GM10248 (cell line): ENCODE measurements around the gene GPN2.
"Not testable (repeated sequence)": the region's sequence is repeated elsewhere in the genome, so short reads cannot be mapped to it uniquely, and the experiment has no call there.

Experiments used
- CTCF ChIA-PET: fragments of 300-600 bp; sonication (Branson Sonifier 250); formaldehyde crosslinking; extraction: SDS; loops from one replicate; lab custom pipeline; 2021; ENCODE audit warnings: antibody characterized with exemption; lab: Yijun Ruan, JAX
- POLR2A ChIA-PET: fragments of 350-650 bp; sonication (Branson Sonifier 250); formaldehyde crosslinking; extraction: SDS; loops from one replicate; lab custom pipeline; 2020; ENCODE audit warnings: antibody characterized with exemption; lab: Yijun Ruan, JAX
- DNase-seq: peaks from one replicate; pipeline ENCODE4 v3.0.0; 2012; ENCODE audit errors: extremely low spot score
- CTCF ChIP-seq: IDR thresholded peaks from 2 replicates; pipeline ENCODE4 v1.5.1; 2012; ENCODE audit warnings: mild to moderate bottlenecking, low read depth; ENCODE audit errors: extremely low read depth, missing control alignments, control extremely low read depth

GPN2 gene

GRCh38 chr1:26853156-26853555, 36.9 kb downstream of the GPN2 start:
- peak; percentile 82 for DNase-seq
- ChIA-PET CTCF (interaction anchor here (1.5 to 3.7 kb wide), 3 partner anchors 9 to 26 kb away, joined by 3 to 16 read pairs (median 8); no protein-coding TSS in a partner anchor), POLR2A (no interaction called here)
- TF ChIP-seq CTCF: peak; percentile 70

GRCh38 chr1:26852701-26853100, 37.4 kb downstream of the GPN2 start:
- DNase-seq: no peak
- no peak for TF ChIP-seq CTCF
- ChIA-PET POLR2A (no interaction called here), CTCF (interaction anchor here (1.5 to 5.0 kb wide), 4 partner anchors 10 to 29 kb away, joined by 3 to 72 read pairs (median 12); partner anchors contain the start of gene SFN)

GRCh38 chr1:26851106-26851684, 38.9 kb downstream of the GPN2 start:
- TF ChIP-seq CTCF: no peak
- POLR2A ChIA-PET: no interaction called here
- DNase-seq: no peak
- CTCF ChIA-PET: interaction anchor here (0.9 to 5.0 kb wide), 8 partner anchors 10 to 249 kb away, joined by 3 to 72 read pairs (median 7); partner anchors contain the start of gene SFN

GRCh38 chr1:26848941-26849774, 40.9 kb downstream of the GPN2 start:
- POLR2A ChIA-PET: interaction anchor here (2.1 kb wide), 1 partner anchor 10 kb away, joined by 8 read pairs; no protein-coding TSS in a partner anchor
- CTCF ChIA-PET: interaction anchor here (0.6 to 5.0 kb wide), 10 partner anchors 8 to 58 kb away, joined by 3 to 72 read pairs (median 6); partner anchors contain the start of genes SFN and ZDHHC18
- no peak for TF ChIP-seq CTCF
- DNase-seq: no peak

GRCh38 chr1:26848499-26848898, 41.6 kb downstream of the GPN2 start:
- POLR2A ChIA-PET: interaction anchor here (0.9 kb wide), 1 partner anchor 10 kb away, joined by 4 read pairs; no protein-coding TSS in a partner anchor
- TF ChIP-seq CTCF: no peak
- CTCF ChIA-PET: interaction anchor here (0.8 to 5.0 kb wide), 8 partner anchors 10 to 246 kb away, joined by 3 to 72 read pairs (median 8); partner anchors contain the start of genes SFN and ZDHHC18
- DNase-seq: no peak

- not testable (repeated sequence) for DNase-seq
Observed at GRCh38 chr1:26847826-26848225, 42.3 kb downstream of the GPN2 start.

More at GRCh38 chr1:26847826-26848225, 42.3 kb downstream of the GPN2 start:
- POLR2A ChIA-PET: interaction anchor here (0.9 kb wide), 1 partner anchor 9 kb away, joined by 4 read pairs; no protein-coding TSS in a partner anchor
- CTCF ChIA-PET: interaction anchor here (1.3 to 5.0 kb wide), 2 partner anchors 15 to 246 kb away, joined by 7 to 72 read pairs; partner anchors contain the start of gene SFN
